ENCODE measurements around the gene ASCL1.

- TF ChIP-seq CTCF (IDR thresholded peaks at IDR 0.05) (no peak), POLR2A (IDR thresholded peaks at IDR 0.05) (no peak)
Observed at GRCh38 chr12:102927220-102927619, 30.3 kb upstream of the ASCL1 start.
